Pons (tissue), 1 donor: ENCODE data around the gene SCN8A.

Experiments
- DNase-seq: peaks from one replicate; pipeline ENCODE4 v3.0.0-alpha.2; 2016; ENCODE audit warnings: low spot score

Gene SCN8A

GRCh38 chr12:51852404-51853137 is 261.5 kb downstream of the SCN8A start:
- no peak for DNase-seq

- DNase-seq: no peak
Observed at GRCh38 chr12:51855586-51856428, 264.8 kb downstream of the SCN8A start.

- DNase-seq: no peak
Observed at GRCh38 chr12:51860986-51861385, 270.0 kb downstream of the SCN8A start.
